IPS-18c (cell line): ENCODE data around the gene TEDDM1.
"Not testable (repeated sequence)": the region's sequence is repeated elsewhere in the genome, so short reads cannot be mapped to it uniquely, and the experiment has no call there.

Source experiments
- H3K4me3 ChIP-seq: 2 replicates; pipeline ENCODE4 v1.7.0; 2013; ENCODE audit warnings: low read depth, mild to moderate bottlenecking, low read length, moderate library complexity; ENCODE audit not compliant: insufficient read depth
- H3K9me3 ChIP-seq: one replicate; pipeline ENCODE4 v1.6.1; 2013; ENCODE audit warnings: mild to moderate bottlenecking, low read length, moderate library complexity; ENCODE audit not compliant: control insufficient read depth, insufficient read depth

TEDDM1 gene

DNA sequence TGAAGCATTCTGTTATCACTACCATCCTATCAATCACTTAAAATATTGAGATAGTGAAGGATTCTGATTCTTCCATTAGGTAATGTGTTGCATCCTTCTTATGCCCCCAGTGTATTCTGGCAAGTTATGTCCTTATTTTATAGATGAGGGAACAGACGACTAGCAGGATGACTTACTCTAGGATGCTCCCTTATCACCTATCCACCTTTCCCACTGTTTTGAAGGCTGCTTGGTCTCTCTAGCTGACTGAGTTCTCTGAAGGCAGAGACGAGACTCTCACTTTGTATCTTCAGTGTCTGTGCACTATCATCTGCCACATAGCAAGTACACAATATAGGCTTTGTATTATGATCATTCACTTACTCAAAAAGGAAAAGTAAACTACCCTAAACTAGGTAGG lies 12.9 kb downstream of the TEDDM1 start:
- Histone ChIP-seq H3K4me3 (no peak overlapping the region), H3K9me3 (no peaks in the 10 kb centered on the region)

DNA sequence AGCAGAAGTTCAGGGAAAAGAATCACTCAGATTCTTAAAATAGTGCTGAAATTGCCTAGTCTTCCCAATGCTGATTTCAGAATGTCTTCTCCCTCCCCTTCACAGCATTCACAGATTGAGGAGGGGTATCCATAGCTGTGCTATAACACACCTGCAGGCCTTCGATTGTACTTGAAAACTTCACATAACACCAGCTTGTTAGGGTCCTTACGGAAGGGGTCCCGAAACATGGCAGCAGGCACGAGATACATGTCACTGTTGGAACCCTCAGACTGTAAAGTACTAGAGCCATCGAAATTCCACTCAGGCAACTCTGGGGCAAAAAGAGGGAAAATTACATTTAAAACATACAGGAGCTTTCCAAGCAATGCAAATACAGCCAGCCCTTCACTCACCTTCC lies 13.5 kb downstream of the TEDDM1 start:
- H3K4me3 ChIP-seq = no peak overlapping the region
- no peaks in the 10 kb centered on the region for H3K9me3 ChIP-seq

DNA sequence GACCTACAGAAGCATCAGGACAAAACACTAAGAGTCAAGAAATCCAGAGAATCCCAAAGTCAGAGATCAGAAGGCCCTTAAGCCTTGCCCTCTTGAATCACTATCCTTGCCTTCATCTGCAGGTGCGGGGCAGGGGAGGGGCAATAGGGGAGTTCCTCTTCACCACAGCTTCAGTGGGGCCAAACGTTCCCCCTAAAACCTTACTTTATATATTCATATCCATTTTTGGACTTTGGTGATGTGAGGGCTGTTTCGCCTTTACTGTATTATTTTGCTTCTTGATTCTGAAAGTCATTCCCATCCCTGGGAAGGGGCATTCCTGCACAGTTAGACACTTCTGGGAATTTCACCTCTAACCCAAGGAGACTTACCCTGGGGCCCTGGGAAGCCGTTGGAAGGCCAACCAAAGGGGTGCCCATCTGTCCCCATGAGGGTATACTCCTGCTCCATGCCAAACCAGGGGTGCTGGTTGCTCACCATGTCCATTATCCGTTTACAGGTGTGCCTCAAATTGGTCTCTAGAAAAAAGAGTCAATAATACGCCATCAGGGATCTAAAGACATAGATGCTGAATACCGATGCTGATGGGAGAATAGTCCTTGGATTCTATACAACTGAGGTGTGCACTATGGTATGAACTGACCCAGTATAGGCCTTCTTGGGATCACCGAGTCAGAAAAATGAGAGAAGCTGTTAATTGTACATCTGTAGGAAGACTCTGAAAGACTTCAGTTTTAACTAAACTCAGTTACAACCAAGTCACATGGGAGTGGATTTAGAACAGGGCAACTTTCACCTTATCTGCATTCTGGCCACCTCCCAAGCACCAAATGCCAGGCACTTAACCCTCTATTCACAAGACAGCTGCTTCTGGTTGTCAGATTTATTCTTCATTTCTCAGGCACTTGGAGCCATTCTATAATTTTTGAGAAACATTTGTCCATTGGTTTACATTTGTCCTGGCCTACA lies 14.3 kb downstream of the TEDDM1 start:
- H3K9me3 ChIP-seq = no peaks in the 10 kb centered on the region
- no peak overlapping the region for H3K4me3 ChIP-seq

DNA sequence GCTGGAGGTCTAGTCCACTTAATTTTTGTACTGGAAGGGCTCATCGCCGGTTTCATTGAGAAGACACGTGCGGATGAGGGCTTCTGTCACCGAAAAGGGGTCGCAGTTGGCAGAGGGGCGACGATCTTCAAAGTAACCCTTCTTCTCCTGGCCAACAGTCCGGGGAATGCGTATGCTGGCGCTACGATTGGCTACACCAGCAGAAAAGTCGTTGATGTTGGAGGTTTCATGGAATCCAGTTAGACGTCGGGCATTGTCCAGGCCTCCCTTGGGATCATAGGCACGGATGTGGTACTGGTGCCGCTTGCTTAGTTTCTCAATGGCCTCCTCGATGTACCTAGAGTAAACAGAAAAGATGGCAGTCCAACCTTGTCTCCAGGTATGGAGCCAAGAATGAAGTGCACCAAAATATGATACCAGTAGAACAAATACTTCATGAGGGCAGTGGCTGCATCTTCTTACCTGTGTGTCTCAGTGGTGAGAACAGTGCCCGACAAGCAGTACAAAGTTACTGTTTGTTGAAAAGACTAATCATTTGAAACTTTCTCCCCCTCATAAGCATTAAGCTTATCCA lies 16.0 kb downstream of the TEDDM1 start:
- no peak overlapping the region for H3K4me3 ChIP-seq
- H3K9me3 ChIP-seq = no peaks in the 10 kb centered on the region

DNA sequence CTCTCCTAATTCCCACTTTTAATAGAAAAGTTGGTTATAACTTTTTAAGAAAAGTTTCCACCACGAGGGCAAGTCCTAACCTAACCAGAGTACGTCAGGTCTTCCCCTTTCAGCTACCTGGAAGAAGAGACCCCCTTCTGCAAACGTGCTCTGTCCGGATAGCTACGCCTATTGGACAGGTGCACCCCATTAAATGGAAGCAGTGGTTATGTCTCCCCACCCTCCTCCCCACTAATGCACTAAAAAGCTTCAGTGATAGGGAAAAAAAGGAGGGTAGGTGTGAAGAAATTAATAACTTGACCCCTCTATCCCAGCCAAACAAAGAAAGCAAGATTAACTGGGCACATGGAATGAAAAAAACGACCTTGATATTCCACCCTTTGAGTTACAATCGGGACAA lies 16.5 kb downstream of the TEDDM1 start:
- no peaks in the 10 kb centered on the region for H3K9me3 ChIP-seq
- no peak overlapping the region for H3K4me3 ChIP-seq

DNA sequence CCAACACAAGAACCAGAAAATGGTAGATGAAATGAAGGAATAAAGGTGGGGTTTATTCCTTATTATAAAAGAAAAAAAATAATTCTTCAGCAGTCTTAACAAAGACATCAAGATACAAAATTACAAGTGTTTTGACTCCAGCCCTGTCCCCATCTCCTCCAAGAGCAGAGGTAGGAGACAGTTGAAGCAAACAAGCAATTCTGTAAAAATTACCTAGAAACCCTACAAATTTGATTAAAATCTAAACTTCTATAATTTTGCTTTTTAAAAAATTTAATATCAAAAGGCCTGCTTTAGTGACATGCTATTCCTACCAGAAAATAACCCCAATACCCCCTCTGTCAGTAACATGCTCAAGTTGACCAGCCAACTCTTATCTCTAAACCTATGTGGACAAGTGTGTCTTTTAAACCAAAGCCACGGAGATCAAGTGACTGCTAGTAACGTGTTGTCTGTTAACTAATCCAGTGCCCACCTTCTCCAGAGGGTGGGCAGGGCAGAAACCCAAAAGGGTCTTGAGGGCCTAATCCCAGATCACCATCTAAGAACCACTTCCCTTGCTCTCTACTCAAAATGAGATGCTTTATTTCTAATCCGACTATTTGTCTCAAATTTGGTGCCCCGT lies 17.3 kb downstream of the TEDDM1 start:
- H3K4me3 ChIP-seq = no peak overlapping the region
- H3K9me3 ChIP-seq = no peaks in the 10 kb centered on the region

DNA sequence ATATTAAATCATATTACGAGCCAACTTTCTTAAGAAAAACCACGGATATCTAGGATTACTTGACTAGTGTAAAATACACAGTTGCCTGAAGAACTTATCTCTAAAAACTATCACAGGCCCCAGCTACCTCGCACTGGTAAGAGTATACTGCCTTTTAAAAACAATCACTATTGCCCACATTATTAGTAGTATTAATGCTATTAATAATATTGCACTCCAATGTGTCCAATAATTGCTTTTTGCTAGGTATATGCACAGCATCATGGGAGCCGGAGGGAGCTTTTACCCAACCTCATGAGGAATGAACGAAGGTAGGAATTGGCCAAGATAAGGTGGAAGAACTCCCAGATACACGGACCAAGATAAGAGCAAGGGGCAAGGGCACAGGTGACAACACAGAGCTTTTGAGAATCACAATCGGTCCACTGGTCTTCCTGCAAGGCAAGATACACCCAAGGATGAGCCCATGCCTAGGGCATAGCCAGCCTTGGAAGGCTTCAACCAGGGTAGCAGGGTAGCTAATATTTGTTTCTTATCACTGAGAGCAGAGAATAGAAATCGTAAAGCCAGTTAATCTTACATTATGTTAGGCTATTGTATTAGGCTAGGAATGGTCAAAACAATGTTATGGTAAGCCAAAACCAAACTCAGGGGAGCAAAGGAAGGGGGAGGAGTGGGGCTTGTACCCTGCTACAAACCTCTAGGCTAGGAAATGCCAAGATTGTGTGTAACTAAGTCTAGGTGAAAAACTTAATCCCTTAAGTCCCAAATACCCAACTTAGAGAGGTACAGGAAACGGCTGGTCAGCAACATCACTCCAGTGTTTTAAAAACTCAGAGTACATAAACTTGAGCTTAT lies 18.3 kb downstream of the TEDDM1 start:
- no peak overlapping the region for H3K4me3 ChIP-seq
- no peaks in the 10 kb centered on the region for H3K9me3 ChIP-seq

DNA sequence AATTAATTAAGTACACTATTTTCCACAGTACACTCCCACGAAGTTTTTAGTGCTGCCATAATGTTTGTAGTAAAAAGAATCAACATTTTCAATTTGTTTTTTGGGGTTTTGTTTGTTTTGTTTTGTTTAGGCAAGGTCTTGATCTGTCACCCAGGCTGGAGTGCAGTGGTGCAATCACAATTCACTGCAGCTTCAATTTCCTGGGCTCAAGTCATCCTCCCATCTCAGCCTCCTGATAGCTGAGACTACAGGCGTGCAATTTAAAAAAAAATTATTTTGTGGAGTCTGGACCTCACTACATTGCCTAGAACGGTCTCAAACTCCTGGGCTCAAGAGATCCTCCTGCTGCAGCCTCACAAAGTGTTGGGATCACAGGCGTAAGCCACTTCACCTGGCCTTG lies 20.3 kb downstream of the TEDDM1 start:
- Histone ChIP-seq H3K4me3 (no peak overlapping the region), H3K9me3 (no peaks in the 10 kb centered on the region)

DNA sequence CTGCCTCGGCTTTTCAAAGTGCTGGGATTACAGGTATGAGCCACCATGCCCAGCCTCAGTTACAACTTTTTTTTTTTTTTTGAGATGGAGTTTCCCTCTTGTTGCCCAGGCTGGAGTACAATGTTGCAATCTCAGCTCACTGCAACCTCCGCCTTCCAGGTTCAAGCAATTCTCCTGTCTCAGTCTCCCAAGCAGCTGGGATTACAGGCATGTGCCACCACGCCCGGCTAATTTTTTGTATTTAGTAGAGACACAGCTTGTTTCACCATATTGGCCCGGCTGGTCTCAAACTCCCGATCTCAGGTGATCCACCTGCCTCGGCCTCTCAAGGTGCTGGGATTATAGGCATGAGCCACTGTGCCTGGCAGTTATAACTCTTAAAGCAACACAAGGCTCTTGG lies 20.7 kb downstream of the TEDDM1 start:
- H3K4me3 ChIP-seq, H3K9me3 ChIP-seq: not testable (repeated sequence)

DNA sequence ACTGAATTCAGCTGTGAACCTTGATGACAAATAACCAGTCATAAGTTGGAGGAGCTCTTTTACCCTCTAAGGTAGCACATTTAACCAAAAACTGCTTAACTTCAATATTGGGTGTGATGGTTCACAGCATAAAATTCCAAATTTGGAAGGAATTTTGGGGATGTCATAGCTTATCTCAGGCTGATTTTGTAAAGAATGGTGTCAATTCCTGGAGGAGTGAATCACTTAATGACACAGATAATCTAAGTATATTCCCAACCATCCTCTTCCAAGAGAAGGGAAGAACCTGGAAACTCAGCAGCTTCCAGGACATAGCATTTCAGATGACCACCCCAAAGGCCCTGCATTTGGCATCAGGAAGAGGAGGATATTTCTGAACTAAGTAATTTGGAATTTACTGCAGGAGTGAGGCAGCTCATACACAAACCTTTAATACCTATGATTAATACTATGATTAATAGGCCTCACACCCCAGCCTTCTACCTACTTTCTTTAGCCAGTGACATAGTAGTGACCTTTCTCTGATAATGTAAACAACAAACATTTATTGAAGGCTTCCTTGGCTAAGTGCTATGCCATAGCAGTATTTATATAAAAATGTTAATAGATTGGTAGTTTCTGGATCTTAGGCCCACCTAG lies 23.4 kb downstream of the TEDDM1 start:
- Histone ChIP-seq H3K4me3 (no peak overlapping the region), H3K9me3 (no peaks in the 10 kb centered on the region)

DNA sequence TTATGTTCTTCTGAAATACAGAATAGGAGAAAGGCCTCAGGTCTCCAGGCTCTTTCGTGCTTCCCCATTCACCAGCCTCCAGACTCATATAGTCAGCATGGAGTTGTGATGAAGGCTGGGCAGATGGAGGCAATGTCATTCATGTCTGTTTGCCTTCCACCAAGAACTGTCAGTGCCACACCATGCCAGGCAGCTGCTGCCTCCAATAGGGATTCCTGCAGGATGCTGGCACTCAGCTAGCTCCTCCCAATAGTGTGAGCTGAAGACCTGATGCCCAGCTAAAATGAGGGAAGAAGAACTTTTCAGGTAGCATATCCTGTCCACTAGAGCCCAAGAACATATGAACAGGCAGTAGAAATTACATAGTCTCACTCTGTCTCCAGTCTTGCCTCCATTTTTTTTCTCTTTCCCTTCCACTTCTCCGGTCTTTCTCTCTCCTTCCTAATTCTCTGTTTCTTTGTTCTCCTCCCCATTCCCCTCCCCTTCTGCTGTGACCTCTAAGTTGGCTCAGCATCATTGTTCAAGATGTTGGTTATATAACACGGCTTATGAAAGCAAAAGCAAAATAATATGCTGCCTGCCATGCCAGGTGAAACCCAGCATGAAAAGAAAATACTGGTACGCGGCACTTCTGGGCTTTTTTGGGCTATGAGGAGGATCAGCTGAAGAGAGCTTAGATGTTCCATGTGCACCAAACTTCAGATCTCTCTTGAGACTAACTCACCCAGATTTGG lies 26.2 kb downstream of the TEDDM1 start:
- H3K9me3 ChIP-seq = no peaks in the 10 kb centered on the region
- no peak overlapping the region for H3K4me3 ChIP-seq

DNA sequence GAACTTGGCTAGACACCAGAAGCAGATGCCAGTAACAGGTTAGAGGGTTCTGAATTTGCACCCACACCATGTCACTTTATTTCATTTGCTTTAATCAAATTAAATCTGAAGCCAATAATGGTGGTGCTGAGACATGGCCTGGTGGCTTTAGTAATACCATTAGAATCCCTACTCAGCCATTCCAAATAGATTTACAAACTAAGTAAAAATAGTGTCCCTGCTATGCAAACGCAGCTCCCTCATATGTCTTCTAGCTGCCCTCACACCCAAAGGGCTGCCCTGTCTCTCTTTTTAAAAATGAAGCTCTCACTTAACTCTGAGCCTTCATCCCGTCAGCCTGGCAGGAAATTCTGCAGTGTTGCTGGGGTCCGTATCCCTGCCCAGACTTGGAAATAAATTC lies 29.9 kb downstream of the TEDDM1 start:
- no peak overlapping the region for H3K4me3 ChIP-seq

DNA sequence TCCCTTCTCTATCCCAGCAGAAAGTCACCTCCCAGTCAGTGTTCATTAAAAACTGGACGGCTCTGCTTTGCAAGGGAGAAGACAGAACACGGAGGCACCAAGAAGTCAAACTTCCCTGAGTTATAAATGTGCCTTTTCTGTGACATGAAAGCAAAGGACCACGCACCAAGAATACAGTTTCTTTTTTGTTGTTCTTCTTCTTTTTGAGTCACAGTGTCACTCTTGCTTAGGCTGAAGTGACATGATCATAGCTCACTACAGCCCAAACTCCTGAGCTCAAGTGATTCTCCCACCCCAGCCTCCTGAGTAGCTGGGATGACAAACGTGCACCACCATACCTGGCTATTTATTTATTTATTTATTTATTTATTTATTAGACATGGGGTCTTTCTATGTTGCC lies 31.6 kb downstream of the TEDDM1 start:
- Histone ChIP-seq H3K9me3 (no peaks in the 10 kb centered on the region), H3K4me3 (no peak overlapping the region; the same call in 1 of the 2 replicates)

More for the DNA sequence above, 29.9 kb downstream of the TEDDM1 start:
- H3K9me3 ChIP-seq = no peaks in the 10 kb centered on the region

DNA sequence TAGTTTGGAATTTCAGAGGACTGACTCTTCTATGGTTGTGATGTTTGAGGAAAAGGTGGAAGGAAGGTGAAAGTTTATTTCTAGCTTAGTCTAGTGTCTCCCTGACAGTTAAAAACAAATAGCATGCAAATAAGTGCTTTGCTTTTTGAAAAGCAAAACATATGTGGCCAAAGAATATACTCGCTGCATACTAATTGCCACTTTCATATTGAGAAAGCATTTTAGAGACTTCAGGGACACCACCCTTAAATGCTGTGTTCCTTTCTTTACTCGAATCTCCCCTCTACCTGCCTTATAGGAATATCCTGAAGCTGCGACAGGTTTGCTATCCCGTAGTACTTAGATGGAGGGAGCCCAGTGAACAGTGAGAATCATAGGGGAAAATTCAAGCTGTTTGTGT lies 32.1 kb downstream of the TEDDM1 start:
- H3K9me3 ChIP-seq = no peaks in the 10 kb centered on the region
- H3K4me3 ChIP-seq = no peak overlapping the region

DNA sequence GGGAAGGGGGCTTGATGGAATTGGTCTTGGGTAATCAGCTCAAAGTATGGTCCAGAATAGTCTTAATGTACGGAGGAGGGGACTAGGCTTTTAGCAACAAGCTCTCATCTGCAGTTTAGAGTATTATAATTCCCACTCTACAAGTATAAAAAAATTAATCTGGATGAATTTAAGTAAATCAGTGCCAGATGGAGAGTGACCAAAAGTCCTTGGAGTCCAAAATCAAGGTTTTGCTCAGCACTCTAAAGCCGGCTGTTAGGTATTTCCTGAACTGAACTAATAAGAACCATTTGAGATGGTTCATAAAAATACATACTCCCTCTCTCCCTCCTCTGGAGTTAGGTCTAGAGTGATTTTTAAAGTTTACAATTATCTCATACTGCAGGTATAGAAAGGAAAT lies 32.5 kb downstream of the TEDDM1 start:
- no peaks in the 10 kb centered on the region for H3K9me3 ChIP-seq
- no peak overlapping the region for H3K4me3 ChIP-seq

DNA sequence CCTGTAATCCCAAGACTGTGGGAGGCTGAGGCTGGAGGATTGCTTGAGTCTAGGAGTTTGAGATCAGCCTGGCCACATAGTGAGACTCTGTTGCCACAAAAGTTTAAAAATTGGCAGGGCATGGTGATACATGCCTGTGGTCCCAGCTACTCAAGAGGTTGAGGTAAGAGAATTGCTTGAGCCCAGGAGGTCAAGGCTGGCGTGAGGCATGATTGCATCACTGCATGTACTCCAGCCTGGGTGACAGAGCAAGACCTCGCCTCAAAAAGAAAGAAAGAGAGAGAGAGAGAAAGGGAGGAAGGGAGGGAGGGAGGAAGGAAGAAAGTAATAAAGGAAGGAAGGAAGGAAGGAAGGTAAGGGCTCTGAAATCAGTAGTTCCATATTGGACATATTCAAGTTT lies 33.9 kb downstream of the TEDDM1 start:
- no peak overlapping the region for H3K4me3 ChIP-seq
- H3K9me3 ChIP-seq = no peaks in the 10 kb centered on the region
